HEK293 (cell line): ENCODE data around the gene DENND1A.

Source experiments
- CTCF ChIA-PET: fragments of 350-600 bp; formaldehyde crosslinking; extraction: SDS; loops from one replicate; lab custom pipeline; 2021; ENCODE audit warnings: antibody characterized with exemption; lab: Yijun Ruan, JAX
- POLR2A ChIA-PET: fragments of 300-600 bp; formaldehyde crosslinking; extraction: SDS; loops from one replicate; lab custom pipeline; 2020; ENCODE audit warnings: antibody characterized with exemption, inconsistent platforms; lab: Yijun Ruan, JAX
- H3K27ac ChIP-seq: fragments of 200-500 bp; sonication (Bioruptor generic); 2 replicates; pipeline ENCODE4 v1.5.1; 2014; ENCODE audit warnings: low read depth, low read length, control low read depth, inconsistent platforms; ENCODE audit errors: extremely low read depth
- H3K36me3 ChIP-seq, 2 experiments: fragments of 200-500 bp in 1 of 2; sonication (Bioruptor generic) in 1 of 2; 1 replicate in 1 of 2; 2 replicates in 1 of 2; pipeline ENCODE4 v1.5.1; 2014 to 2017; ENCODE audit warnings: inconsistent platforms in 2 of 2, low read length in 2 of 2; ENCODE audit not compliant: control insufficient read depth in 2 of 2, insufficient read depth in 1 of 2
- H3K4me1 ChIP-seq: fragments of 200-500 bp; sonication (Bioruptor generic); 2 replicates; pipeline ENCODE4 v1.5.1; 2014; ENCODE audit warnings: mild to moderate bottlenecking, low read length, inconsistent platforms; ENCODE audit not compliant: control insufficient read depth, insufficient read depth
- H3K4me3 ChIP-seq: 2 replicates; pipeline ENCODE4 v1.5.1; 2011; ENCODE audit warnings: low read depth, mild to moderate bottlenecking, control low read depth, low read length, moderate library complexity
- H3K9me3 ChIP-seq: fragments of 200-500 bp; sonication (Bioruptor generic); 2 replicates; pipeline ENCODE4 v1.5.1; 2014; ENCODE audit warnings: low read depth, low read length, inconsistent platforms; ENCODE audit not compliant: control insufficient read depth, insufficient read depth
- HOXA7 ChIP-seq: sonication (generic); formaldehyde crosslinking; IDR thresholded peaks from 2 replicates; pipeline ENCODE4 v1.8.1; 2022; ENCODE audit warnings: missing genetic modification reagents, borderline replicate concordance
- KLF16 ChIP-seq: fragments of 450-650 bp; formaldehyde crosslinking; IDR thresholded peaks from 2 replicates; pipeline ENCODE4 v1.5.1; 2017; ENCODE audit warnings: missing biosample characterization, missing genetic modification characterization
- SCRT2 ChIP-seq: fragments of 450-650 bp; formaldehyde crosslinking; IDR thresholded peaks from 2 replicates; pipeline ENCODE4 v1.5.1; 2016; ENCODE audit warnings: missing biosample characterization, missing genetic modification characterization
- SP3 ChIP-seq: fragments of 450-650 bp; formaldehyde crosslinking; IDR thresholded peaks from 2 replicates; pipeline ENCODE4 v1.5.1; 2016; ENCODE audit warnings: missing biosample characterization, missing genetic modification characterization
- ZNF114 ChIP-seq: fragments of 450-650 bp; formaldehyde crosslinking; IDR thresholded peaks from 2 replicates; pipeline ENCODE4 v1.5.0; 2017; ENCODE audit warnings: missing biosample characterization, missing genetic modification characterization
- ZNF2 ChIP-seq: fragments of 450-650 bp; formaldehyde crosslinking; IDR thresholded peaks from 2 replicates; pipeline ENCODE4 v1.5.1; 2016; ENCODE audit warnings: missing biosample characterization, missing genetic modification characterization
- ZNF248 ChIP-seq: fragments of 450-650 bp; formaldehyde crosslinking; IDR thresholded peaks from 2 replicates; pipeline ENCODE4 v1.5.1; 2017; ENCODE audit warnings: missing biosample characterization, missing genetic modification characterization
- ZNF292 ChIP-seq: fragments of 450-650 bp; formaldehyde crosslinking; IDR thresholded peaks from 2 replicates; pipeline ENCODE4 v1.5.1; 2016; ENCODE audit warnings: low read depth, missing biosample characterization, missing genetic modification characterization, borderline replicate concordance
- ZNF302 ChIP-seq: fragments of 450-650 bp; formaldehyde crosslinking; IDR thresholded peaks from 2 replicates; pipeline ENCODE4 v1.5.1; 2016; ENCODE audit warnings: missing biosample characterization, missing genetic modification characterization, low read depth
- ZNF341 ChIP-seq: fragments of 450-650 bp; formaldehyde crosslinking; IDR thresholded peaks from 2 replicates; pipeline ENCODE4; 2016; ENCODE audit warnings: low read depth, missing biosample characterization, missing genetic modification characterization
- ZNF398 ChIP-seq: fragments of 450-650 bp; formaldehyde crosslinking; IDR thresholded peaks from 2 replicates; pipeline ENCODE4 v1.5.1; 2017; ENCODE audit warnings: missing biosample characterization, missing genetic modification characterization
- ZNF416 ChIP-seq: fragments of 450-650 bp; formaldehyde crosslinking; IDR thresholded peaks from 2 replicates; pipeline ENCODE4 v1.5.1; 2016; ENCODE audit warnings: missing biosample characterization, missing genetic modification characterization
- ZNF555 ChIP-seq: fragments of 450-650 bp; formaldehyde crosslinking; conservative IDR thresholded peaks from 2 replicates; pipeline ENCODE4 v1.5.1; 2017; ENCODE audit warnings: missing biosample characterization, mild to moderate bottlenecking, missing genetic modification characterization, inconsistent platforms
- ZNF558 ChIP-seq: fragments of 450-650 bp; formaldehyde crosslinking; IDR thresholded peaks from 2 replicates; pipeline ENCODE4 v1.5.1; 2016; ENCODE audit warnings: missing biosample characterization, missing genetic modification characterization
- ZNF596 ChIP-seq: fragments of 450-650 bp; IDR thresholded peaks from 2 replicates; pipeline ENCODE4 v1.5.0; 2018; ENCODE audit warnings: missing biosample characterization, mild to moderate bottlenecking, missing genetic modification characterization, moderate library complexity
- ZNF768 ChIP-seq: fragments of 450-650 bp; formaldehyde crosslinking; IDR thresholded peaks from 2 replicates; pipeline ENCODE4 v1.5.1; 2018; ENCODE audit warnings: missing biosample characterization, mild to moderate bottlenecking, missing genetic modification characterization
- ZNF785 ChIP-seq: fragments of 450-650 bp; formaldehyde crosslinking; IDR thresholded peaks from 2 replicates; pipeline ENCODE4 v1.5.1; 2016; ENCODE audit warnings: missing biosample characterization, missing genetic modification characterization
- TF ChIP-seq, protein P1 (sequence below): fragments of 450-650 bp; formaldehyde crosslinking; IDR thresholded peaks from 2 replicates; pipeline ENCODE4; 2016; ENCODE audit warnings: missing biosample characterization, missing genetic modification characterization

DENND1A gene

GRCh38 chr9:123345567-123345955 is 584.4 kb downstream of the DENND1A start:
- Histone ChIP-seq H3K36me3 (no peaks in the 10 kb centered on the region), H3K27ac (no peak overlapping the region), H3K4me1 (no peaks in the 10 kb centered on the region), H3K4me3 (no peak overlapping the region)
- ChIA-PET POLR2A (no interaction called here), CTCF (interaction anchor here (0.6 to 1.2 kb wide), 2 partner anchors 10 to 40 kb away, joined by 3 read pairs; no protein-coding TSS in a partner anchor)
- TF ChIP-seq ZNF416 (no peak), HOXA7 (CRISPR knock-in tag) (no peak), ZNF785 (no peak), ZNF248 (tag by site-specific recombination) (no peak), ZNF555 (tag by site-specific recombination) (no peak), ZNF2 (no peak), SCRT2 (tag by site-specific recombination) (peak; percentile 45; the same call in 1 of the 2 replicates)
- TF ChIP-seq, all 188 proteins: peak for 1
- H3K9me3 ChIP-seq = no peaks in the 10 kb centered on the region

- H3K4me1 ChIP-seq = no peaks in the 10 kb centered on the region
- H3K9me3 ChIP-seq = no peaks in the 10 kb centered on the region
- TF ChIP-seq SP3 (tag by site-specific recombination) (no peak), ZNF768 (tag by site-specific recombination) (peak; percentile 67; the same call in 1 of the 2 replicates)
- H3K27ac ChIP-seq = no peak overlapping the region
- no peak overlapping the region for H3K4me3 ChIP-seq
- POLR2A ChIA-PET = no interaction called here
- H3K36me3 ChIP-seq = no peaks in the 10 kb centered on the region
- CTCF ChIA-PET = interaction anchor here (0.6 to 1.6 kb wide), 5 partner anchors 10 to 994 kb away, joined by 3 to 6 read pairs (median 3); no protein-coding TSS in a partner anchor
Measured at GRCh38 chr9:123344192-123344949, 585.6 kb downstream of the DENND1A start.

DNA sequence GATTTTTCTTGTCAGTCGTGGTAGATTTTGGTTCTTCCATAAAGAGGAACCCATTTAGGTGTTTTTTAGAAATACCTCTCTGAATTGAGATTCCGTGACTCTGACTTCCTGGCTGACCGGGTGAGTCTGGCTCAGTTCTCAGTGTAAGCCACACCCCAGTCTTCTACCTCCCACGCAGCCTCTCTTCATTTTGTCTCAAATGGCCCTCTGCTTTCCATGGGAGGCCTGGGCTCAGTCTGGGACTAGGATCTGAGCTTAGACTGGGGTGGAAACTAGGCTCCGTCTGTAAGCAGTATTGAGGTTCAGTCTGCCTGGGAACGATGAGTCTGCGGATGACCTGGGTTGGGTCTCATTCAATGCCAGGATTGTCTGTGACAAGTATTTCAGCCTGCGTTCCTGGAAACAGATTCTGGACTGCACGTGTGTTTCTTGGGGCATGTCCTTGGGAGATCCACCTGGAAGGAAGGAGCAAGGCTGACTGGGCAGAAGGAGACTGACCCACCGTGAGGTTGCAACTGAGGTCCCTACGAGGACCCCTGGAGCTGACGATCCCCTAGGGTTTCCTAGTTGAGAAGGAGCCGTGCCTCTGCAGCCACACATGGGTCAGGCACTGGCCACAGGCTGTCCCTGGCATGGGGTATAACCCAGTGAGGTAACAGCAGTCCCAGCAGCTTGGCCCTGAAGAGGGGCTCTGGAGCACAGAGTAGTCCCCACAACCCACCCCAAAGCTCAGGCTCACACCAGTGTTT is 586.3 kb downstream of the DENND1A start:
- CTCF ChIA-PET = interaction anchor here (0.6 to 1.6 kb wide), 7 partner anchors 10 to 993 kb away, joined by 3 to 6 read pairs (median 3); no protein-coding TSS in a partner anchor

More for the DNA sequence above, 586.3 kb downstream of the DENND1A start:
- H3K4me3 ChIP-seq = no peak overlapping the region
- H3K9me3 ChIP-seq = no peaks in the 10 kb centered on the region
- no peaks in the 10 kb centered on the region for H3K36me3 ChIP-seq
- no peak for TF ChIP-seq ZNF302
- TF ChIP-seq ZNF341 (tag by site-specific recombination) = no peak
- TF ChIP-seq ZNF558 = no peak
- TF ChIP-seq, protein P1, sequence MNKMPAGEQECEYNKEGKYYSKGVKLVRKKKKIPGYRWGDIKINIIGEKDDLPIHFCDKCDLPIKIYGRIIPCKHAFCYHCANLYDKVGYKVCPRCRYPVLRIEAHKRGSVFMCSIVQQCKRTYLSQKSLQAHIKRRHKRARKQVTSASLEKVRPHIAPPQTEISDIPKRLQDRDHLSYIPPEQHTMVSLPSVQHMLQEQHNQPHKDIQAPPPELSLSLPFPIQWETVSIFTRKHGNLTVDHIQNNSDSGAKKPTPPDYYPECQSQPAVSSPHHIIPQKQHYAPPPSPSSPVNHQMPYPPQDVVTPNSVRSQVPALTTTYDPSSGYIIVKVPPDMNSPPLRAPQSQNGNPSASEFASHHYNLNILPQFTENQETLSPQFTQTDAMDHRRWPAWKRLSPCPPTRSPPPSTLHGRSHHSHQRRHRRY (tag by site-specific recombination) = no peak
- TF ChIP-seq ZNF398 (tag by site-specific recombination) = no peak
- TF ChIP-seq ZNF292 (tag by site-specific recombination) = no peak
- TF ChIP-seq KLF16 (tag by site-specific recombination) = no peak
- no peak for TF ChIP-seq ZNF596
- no peak for TF ChIP-seq ZNF114 (tag by site-specific recombination)
- H3K4me1 ChIP-seq = no peaks in the 10 kb centered on the region
- POLR2A ChIA-PET = no interaction called here
- H3K27ac ChIP-seq = no peak overlapping the region
